Measurements from ENCODE around the gene CALU.

GRCh38 chr7:128793181-128793547, 54.0 kb downstream of the CALU start:
- TF ChIP-seq CTCF (conservative IDR thresholded peaks at IDR 0.05) = no peak
- no peak for TF ChIP-seq ZFX (IDR thresholded peaks at IDR 0.05)
